ENCODE results near the gene UBE2J1.
"Not testable (repeated sequence)": the region's sequence is repeated elsewhere in the genome, so short reads cannot be mapped to it uniquely, and the experiment has no call there.

UBE2J1 gene, protein sequence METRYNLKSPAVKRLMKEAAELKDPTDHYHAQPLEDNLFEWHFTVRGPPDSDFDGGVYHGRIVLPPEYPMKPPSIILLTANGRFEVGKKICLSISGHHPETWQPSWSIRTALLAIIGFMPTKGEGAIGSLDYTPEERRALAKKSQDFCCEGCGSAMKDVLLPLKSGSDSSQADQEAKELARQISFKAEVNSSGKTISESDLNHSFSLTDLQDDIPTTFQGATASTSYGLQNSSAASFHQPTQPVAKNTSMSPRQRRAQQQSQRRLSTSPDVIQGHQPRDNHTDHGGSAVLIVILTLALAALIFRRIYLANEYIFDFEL

DNA sequence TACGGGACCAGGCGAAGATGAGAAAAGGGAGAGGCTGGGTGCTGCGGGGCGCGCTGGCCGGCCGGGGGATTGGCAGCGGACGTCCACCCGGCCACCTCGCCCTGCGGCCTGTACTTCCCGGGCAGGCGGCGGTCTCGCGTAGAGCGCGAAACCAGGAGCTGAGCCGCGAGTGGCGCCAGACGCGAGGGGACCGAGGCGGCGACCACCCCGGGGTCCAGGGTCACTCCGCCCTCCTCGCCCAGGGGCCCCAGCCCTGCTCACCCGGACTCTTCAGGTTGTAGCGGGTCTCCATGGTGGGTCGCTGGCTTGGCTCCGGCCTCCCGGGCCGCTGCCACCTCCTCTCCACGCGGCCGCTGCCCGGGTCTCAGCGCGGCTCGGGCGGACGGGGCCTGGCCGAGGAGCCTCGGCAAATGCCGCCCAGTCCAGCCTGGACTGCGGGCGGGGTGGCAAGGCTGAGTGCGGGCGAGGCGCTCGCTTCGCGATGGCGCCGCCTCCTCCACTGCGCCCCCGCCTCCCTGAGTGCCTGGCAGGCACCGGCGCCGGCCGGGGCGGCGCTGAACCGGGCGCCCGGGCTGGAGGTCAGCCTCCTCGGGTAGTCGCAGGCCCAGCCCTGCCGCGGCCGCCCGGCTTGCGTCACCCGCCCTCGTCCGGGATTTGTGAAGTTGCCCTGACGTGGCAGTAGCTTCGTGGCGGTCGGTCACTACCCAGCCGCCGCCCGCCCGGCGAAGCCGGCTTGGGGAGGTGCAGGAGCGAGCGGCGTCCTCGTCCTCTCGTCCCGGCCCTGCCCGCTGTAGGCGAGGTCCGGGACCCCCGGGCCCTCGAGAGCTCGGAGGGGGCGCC lies at the start of gene UBE2J1:
TSS of gene UBE2J1 (minus strand) at position 445 of the 840 bp plus-strand sequence. CDS start at position 292, 153 bp downstream.
- no peak for DNase-seq (ENCODE audit: extremely low read depth, low read depth)

DNA sequence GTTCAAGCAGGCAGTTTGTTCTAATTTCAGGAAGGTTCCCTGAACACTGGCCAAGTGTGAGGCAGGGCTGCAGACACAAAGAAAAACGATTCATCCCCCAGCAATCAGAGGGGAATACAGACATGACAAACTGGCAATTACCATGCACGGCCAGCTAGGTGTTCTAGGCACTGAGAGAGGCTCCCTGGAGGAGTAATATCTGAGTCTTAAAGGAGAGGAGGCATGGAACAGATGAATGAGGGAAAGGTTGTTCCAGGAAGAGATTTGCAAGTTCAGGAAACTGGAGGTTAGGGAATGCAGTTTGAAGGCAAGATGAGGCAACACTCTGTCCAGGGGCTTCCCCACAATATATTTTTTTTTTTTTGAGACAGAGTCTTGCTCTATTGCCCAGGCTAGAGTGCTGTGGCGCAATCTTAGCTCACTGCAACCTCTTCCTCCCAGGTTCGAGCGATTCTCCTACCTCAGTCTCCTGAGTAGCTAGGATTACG lies 48.4 kb upstream of the UBE2J1 start:
- no peak overlapping the region for H3K4me3 ChIP-seq (replicated peaks; ENCODE audit: low read depth, low read length)
- TF ChIP-seq, protein P1, sequence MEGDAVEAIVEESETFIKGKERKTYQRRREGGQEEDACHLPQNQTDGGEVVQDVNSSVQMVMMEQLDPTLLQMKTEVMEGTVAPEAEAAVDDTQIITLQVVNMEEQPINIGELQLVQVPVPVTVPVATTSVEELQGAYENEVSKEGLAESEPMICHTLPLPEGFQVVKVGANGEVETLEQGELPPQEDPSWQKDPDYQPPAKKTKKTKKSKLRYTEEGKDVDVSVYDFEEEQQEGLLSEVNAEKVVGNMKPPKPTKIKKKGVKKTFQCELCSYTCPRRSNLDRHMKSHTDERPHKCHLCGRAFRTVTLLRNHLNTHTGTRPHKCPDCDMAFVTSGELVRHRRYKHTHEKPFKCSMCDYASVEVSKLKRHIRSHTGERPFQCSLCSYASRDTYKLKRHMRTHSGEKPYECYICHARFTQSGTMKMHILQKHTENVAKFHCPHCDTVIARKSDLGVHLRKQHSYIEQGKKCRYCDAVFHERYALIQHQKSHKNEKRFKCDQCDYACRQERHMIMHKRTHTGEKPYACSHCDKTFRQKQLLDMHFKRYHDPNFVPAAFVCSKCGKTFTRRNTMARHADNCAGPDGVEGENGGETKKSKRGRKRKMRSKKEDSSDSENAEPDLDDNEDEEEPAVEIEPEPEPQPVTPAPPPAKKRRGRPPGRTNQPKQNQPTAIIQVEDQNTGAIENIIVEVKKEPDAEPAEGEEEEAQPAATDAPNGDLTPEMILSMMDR (IDR thresholded peaks at IDR 0.05; ENCODE audit: low read depth, low read length, missing control alignments): no peak
- DNase-seq (ENCODE audit: extremely low read depth, low read depth): no peak

More for the DNA sequence above, at the start of gene UBE2J1:
- H3K4me3 ChIP-seq (replicated peaks; ENCODE audit: low read depth, low read length): peak within 1 kb of the TSS; percentile 80
- TF ChIP-seq, protein P1 (IDR thresholded peaks at IDR 0.05; ENCODE audit: low read depth, low read length, missing control alignments): no peak

DNA sequence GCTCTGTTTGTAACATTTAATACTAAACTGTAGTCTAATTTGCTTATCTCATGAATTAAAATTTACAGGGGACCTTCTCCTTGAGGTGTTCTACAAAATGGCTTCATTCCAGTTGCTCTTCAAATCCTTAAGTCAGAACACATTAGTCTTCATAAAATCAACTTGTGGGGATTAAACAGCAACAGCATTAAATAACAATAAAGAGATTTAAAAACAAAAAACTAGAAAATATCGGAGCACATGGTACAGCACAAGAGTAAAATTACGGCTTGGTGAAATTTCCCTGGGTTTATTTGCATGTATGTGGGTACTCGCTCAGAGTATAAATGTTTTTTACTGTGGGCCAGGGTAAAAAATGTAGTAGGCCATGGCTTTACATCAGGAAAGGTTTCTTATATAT lies 47.5 kb upstream of the UBE2J1 start:
- no peak for DNase-seq (ENCODE audit: extremely low read depth, low read depth)
- H3K4me3 ChIP-seq (replicated peaks; ENCODE audit: low read depth, low read length): no peak overlapping the region
- TF ChIP-seq, protein P1 (IDR thresholded peaks at IDR 0.05; ENCODE audit: low read depth, low read length, missing control alignments): no peak

DNA sequence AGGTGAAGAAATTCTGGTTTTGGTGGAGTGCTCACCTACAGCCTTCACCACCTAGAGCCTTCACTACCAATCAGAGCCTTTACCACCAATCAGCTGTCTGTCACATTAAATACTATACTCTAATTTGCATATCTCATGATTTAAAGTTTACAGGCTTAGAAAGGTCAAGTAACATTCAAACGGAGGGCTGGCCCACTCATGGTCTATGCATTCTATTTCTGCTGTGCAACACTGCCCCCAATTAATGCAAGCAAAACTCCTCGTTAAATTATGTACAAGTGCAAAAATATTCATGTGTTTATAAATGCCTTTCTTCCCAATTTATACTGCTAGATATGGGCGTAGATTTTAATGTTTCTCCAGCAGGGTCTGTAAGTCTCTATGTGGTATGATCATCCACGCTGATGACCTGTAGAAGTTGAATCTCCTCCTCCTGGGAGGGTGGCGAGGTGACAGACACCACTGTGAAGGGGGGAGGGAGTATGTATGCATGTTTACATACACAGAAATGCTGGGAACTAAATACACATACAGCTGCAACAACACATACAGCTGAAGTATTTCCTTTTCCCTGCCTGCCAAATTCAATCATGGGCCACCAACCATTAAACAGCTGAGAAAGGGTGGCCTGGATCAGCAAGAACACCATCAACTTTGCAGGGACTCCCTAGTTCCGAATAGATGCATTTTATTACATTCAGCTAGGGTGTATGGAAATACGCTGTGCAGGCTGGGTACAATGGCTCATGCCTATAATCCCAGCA lies 46.4 kb upstream of the UBE2J1 start:
- no peak overlapping the region for H3K4me3 ChIP-seq (replicated peaks; ENCODE audit: low read depth, low read length)
- TF ChIP-seq, protein P1 (IDR thresholded peaks at IDR 0.05; ENCODE audit: low read depth, low read length, missing control alignments): no peak
- DNase-seq (ENCODE audit: extremely low read depth, low read depth): no peak

DNA sequence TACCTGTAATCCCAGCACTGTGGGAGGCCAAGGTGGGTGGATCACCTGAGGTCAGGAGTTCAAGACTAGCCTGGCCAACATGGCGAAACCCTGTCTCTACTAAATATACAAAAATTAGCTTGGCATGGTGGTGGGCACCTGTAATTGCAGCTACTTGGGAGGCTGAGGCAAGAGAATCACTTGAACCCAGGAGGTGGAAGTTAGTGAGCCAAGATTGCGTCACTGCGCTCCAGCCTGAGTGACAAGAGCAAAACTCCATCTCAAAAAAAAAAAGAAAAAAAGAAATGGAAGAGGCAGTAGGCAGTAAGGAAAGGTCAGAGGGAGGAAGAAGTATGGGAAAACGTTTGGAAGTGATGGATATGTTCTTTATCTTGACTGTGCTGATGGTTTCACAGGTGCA lies 45.4 kb upstream of the UBE2J1 start:
- not testable (repeated sequence) for DNase-seq (ENCODE audit: extremely low read depth, low read depth); H3K4me3 ChIP-seq (replicated peaks; ENCODE audit: low read depth, low read length)

DNA sequence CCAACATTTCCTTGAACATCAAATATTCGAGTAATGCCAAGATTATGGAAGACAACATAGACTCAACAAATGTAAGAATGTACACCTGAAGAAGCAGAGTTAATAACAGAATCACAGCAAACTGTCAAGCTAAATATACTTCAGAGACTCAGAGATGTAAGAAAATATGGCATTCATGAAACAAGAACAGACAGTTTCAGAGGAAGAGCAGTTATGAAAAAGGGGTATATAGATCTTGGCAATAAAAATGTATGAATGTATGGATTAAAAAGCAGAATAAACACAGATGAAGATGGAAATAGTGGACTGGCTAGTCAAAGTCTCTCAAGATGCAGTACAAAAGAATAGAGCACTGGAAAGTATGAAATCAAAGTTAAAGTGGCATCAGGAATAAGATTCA lies 41.1 kb upstream of the UBE2J1 start:
- TF ChIP-seq, protein P1 (IDR thresholded peaks at IDR 0.05; ENCODE audit: low read depth, low read length, missing control alignments): no peak
- DNase-seq (ENCODE audit: extremely low read depth, low read depth): no peak
- no peak overlapping the region for H3K4me3 ChIP-seq (replicated peaks; ENCODE audit: low read depth, low read length)

Measured in HFF-Myc (cell line).